ENCODE results near the gene CDC7.

- TF ChIP-seq POLR2A (IDR thresholded peaks at IDR 0.05; ENCODE audit: low read length) = no peak
- no peak for TF ChIP-seq BHLHE40 (IDR thresholded peaks at IDR 0.05; ENCODE audit: low read depth, low read length)
- TF ChIP-seq CTCF (IDR thresholded peaks at IDR 0.05) = no peak
- no peak for TF ChIP-seq ZFP36 (IDR thresholded peaks at IDR 0.05; ENCODE audit: borderline replicate concordance, partially characterized antibody)
- no peak for TF ChIP-seq GATA3 (IDR thresholded peaks at IDR 0.05; ENCODE audit: borderline replicate concordance)
- no peak for TF ChIP-seq MYC (IDR thresholded peaks at IDR 0.05; ENCODE audit: borderline replicate concordance, low read length)
- no peak for TF ChIP-seq JUNB (IDR thresholded peaks at IDR 0.05)
- TF ChIP-seq FOXS1 (CRISPR knock-in tag; IDR thresholded peaks at IDR 0.05) = no peak
- no peak for TF ChIP-seq MAZ (IDR thresholded peaks at IDR 0.05; ENCODE audit: borderline replicate concordance, low read depth, low read length)
Observed at GRCh38 chr1:91559838-91560565, 59.4 kb downstream of the CDC7 start.

Data from A549 (cell line).